NCI-H128 (cell line): Measurements from ENCODE around the gene HPS4.

ENCODE experiments used
- DNase-seq: peaks from one replicate; lab custom pipeline; 2025; ENCODE audit not compliant: unreplicated experiment; lab: John Stamatoyannopoulos, UW

Gene HPS4

DNA sequence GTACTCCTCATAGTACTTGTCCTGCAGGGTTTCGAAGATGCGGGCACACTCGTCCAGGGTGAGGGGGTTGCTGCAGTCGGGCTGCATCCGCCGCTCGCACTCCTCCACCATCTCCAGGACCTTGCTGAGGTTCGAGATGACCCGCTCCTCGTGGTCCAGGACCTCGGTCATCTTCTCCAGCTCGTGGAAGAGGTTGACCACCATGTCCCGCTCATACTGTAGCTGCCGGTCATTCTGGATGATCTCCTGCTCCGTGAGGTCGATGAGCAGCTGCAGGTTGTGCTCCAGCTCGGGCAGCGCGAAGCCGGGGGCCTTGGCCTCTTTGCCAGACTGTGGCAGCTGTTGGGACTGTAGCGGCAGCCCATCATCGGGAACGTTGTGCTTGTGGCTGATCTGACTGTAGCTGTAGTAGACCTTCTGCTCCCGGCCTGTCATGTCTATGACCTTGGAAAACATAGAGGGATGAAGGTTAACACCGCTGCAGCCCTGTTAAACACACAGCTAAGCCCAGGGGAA, 15.7 kb upstream of the HPS4 start:
- DNase-seq, result no peak

DNA sequence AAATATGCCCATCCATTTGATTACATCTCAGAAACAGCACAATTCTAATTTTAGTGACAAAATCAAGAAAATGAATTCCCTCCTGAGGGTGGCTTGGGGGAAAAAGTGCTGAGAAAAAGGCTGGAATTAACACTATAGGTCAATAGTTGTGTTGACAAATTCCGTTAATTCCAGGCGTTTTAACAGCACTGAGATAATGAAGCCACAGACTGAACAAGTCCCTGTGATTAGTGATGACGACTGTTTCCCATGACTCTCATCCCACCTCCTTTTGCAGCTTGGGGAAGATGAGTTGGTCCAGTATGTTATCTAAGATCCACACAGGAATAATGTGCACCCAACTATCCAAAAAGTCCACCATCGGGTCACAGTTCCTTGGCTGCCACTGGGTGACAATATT, 12.9 kb upstream of the HPS4 start:
- no peak for DNase-seq

DNA sequence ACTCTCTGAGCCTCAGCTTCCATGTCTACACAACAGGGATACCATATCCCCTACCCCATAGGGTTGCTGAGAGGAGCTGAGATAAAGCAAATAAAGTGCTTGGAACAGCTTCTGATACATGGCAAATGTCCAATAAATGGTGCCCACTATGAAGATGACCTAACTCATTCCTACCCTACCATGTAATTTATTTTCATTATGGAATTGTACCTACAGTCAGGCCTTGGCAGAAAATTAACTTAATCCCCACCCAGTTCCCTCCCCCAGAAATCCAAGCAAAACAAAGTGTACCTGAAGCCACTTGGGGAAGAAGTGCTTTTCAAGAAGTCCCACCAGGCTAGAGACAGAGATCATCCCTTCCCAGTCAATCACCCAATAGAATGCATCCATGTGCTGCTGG, 10.9 kb upstream of the HPS4 start:
- DNase-seq, result no peak

DNA sequence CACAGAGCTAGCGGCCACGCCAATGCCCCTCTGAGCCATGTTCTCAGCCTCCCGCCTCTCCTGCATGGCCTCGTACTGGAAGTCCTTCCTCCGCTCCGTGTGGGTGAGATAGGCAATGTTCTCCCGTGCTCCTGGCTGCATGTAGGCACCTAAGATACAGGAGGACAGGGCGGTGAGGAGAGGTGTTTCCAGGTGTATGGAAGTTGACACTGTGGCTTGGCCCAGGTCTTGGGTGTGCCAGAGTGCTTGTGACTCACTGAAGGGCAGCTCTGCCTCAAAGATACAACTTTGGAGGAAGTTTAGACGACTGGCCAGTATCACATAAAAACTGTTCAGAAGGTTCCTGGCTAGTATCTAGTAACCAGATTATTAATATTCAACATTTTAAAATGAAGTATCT, 8.6 kb upstream of the HPS4 start:
- DNase-seq, result no peak

DNA sequence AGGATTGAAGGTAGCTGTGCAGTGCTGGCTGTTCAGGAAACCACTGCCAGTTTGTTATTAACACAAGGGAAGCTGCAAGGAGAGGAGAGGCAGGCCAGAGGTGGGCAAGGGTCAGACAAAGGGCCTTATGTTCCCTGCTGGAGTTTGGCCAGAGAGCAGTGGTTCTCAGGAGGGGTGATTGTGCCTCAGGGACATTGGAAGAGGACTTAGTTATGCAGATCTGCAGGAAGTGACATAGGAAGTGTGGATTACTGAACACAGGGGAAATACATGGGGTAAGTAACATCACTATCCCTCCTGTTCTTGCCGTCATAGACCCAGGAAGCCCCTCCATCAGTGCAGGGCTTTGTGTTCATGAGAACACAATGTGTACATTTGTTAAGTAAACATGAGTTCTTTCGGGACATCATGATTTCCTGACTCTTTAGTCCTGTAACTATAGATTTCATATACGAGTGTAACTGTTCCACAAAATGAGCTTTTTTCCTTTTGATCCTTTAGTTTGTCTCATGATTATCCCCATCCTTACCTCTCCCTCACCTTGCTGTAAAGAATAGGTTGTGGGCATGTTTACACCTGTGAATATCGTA, 6.0 kb upstream of the HPS4 start:
- no peak for DNase-seq

DNA sequence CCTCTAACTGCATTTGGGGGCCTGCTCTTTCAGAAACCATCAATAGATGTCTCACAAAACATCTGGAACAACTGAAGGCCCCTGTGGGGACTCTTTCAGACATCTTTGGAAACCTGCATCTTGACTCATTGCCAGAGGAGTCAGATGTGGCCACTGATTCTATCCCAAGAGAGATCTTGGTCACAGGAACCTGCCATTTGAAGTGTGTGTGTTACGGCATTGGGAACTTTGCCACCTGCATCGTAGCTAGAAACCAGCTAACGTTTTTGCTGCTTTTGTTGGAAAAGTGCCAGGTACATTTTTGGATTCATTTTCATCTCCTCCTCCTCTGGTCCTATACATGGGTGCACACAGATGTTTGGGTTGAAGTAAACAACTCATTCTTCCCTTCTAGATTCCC, 4.4 kb upstream of the HPS4 start:
- no peak for DNase-seq

DNA sequence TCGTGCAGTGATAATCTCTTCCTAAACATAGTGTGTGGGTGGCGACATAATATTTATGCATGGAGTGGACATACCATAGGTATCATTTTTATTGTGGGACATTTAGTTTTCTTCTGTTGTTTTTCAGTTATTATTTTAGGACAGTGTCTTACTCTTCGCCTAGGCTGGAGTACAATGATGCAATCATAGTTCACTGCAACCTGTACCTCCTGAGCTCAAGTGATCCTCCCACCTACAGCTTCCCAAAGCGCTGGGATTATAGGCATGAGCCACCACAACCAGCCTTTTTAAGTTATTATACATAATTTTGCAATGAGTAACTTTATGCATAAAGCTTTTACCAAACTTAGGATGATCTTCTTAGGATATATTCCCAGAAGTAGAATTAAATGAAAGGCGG, 2.8 kb upstream of the HPS4 start:
- no peak for DNase-seq

DNA sequence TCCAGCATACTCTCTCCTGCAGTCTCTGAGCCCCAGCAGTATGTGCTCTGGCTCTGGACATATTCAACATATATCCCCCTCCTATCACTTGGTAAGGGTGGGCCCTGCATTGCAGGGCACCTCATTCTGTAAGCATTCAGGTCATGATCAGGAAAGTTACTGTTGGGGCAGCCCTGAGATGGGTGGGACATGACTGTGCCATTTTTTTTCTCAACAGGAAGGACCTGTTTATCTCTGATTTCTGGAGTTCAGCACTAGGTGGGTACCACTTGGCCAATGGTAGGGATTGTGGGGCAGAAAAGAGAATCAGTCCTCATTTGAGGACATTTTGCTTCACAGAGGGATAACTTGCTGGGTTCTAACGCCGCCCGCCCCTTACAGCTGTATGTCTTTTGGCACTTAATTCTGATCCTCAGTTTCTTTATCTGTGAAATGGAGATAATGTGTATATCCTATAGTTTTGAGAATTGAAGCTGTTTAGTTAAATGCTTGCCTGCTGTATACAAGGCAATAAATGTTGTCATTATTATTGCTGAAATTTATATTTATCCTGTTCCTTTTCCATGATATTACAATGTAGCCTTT, 2.3 kb upstream of the HPS4 start:
- no peak for DNase-seq

DNA sequence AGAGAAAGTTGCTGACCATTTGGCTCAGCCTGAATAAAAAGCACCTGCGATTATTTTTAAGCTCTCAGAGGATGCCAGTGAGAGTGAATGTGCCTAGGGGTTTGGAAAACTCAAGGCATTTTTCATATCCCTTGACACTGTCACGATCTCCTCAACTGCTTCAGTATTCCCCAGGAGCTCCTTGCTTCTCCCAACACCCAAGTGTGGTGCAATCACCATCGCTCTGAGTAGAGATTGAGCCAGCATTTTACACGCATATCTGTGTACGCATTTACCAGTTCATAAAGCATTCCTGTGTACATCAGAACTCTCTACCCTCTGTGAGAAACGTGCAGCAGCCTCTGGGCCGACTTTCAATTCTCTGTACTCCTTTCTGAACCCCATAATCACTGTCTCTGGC, 1.4 kb upstream of the HPS4 start:
- DNase-seq, result no peak

DNA sequence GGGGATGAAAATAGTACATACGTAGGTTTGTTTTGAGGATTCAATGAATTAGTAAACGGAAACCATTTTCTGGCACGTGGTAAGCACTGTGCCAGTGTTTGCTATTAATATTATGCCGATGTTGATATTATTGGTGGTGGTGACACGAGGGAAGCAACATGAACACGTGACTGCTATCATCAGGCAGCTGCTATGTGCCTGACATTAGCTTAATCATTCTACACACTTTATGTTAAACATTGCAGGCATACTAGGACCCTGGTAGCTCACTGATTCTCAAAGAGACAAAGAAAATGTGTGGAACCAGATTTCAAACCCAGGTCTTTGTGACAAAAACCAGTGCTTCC, 750 bp upstream of the HPS4 start:
- no peak for DNase-seq

DNA sequence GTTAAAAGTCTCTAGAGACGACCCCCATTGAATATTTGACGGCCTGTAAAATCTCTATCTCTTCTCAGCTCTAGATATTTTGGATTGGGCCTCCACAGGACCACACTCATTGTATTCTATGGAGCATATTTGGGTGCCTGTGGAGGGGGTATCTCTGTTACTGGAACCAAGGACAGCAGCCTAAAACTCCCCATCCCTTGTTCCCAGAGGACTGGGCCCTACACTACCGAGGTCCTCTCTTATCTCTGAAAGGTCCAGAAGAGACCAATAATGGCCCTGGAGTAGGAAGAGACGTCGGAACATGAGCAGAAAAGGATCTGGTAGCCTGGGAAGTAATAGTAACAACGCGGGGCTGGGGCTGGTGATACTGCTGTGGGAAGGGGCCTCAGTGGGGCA, 542 bp downstream of the HPS4 start:
- DNase-seq, result no peak

DNA sequence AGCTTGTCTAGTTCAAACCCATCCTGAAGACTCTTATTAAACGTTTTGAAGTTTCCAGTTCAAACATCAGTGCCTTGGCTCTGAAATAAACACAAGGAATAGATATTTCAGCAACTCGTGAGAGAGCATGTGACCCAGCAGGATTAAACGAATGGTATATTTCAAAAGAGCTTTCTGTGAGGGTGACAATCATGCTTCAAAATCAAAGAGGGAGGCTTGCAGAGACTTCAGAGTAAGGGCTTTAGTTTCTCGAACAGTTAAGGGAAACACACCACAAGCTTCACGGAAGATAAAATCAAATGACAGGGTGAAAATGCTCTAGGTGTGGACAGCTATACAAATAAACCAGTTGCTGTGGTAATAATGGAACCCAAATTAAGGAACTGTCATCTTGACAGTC, 1.4 kb downstream of the HPS4 start:
- no peak for DNase-seq

DNA sequence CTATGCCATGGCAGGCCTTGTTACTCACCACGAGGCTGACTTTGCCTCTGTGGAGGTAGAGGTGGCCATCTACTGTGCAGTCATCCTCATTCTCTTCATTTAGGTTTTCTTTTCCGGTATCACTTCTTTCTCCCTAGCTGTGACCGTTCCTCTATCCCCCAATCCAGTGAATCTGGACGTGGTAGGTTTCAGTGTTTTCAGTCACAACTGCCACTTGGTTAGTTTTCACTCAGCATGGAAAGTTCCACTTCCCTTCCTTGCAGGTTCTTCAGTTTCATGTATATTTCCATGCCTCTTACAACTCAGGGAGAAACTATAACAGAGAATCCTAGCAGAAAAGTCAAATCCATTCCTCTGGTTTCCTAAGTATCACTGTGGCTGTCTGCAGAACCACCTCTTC, 1.9 kb downstream of the HPS4 start:
- no peak for DNase-seq

DNA sequence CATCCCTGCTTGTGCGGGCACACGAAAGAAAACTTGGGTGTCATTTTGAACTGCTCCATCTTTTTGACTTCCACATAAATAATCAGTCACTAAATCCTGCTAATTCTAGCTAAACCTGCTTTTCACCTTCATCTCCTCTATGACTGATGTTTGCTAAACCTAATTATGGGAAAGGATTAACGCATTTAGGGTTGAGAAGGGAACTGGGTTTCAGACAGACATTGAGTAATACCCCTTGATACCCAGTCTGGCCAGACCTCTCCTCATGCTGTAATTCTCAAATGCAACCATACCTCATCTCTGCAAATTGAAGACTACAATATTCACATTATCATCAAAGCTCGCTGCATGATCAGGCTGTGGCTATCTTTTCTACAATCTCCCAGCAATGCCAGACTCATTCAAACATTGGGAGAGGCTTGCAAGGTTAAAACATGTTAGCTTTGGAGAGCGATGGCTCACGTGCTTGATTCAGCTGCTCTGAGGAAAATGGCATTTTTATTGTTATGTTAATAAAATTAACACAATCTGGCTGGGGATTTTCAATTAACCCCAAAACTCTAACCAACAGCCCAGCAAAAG, 2.4 kb downstream of the HPS4 start:
- no peak for DNase-seq

DNA sequence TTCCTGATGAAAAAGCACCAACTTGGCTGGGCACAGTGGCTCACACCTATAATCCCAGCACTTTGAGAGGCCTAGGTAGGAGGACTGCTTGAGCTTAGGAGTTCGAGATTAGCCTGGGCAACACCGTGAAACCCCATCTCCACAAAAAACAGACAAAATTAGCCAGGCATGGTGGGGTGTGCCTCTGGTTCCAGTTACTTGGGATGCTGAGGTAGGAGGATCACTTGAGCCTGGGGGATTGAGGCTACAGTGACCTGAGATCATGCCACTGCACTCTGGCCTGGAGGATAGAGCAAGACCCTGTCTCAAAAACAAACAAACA, 3.0 kb downstream of the HPS4 start:
- no peak for DNase-seq

DNA sequence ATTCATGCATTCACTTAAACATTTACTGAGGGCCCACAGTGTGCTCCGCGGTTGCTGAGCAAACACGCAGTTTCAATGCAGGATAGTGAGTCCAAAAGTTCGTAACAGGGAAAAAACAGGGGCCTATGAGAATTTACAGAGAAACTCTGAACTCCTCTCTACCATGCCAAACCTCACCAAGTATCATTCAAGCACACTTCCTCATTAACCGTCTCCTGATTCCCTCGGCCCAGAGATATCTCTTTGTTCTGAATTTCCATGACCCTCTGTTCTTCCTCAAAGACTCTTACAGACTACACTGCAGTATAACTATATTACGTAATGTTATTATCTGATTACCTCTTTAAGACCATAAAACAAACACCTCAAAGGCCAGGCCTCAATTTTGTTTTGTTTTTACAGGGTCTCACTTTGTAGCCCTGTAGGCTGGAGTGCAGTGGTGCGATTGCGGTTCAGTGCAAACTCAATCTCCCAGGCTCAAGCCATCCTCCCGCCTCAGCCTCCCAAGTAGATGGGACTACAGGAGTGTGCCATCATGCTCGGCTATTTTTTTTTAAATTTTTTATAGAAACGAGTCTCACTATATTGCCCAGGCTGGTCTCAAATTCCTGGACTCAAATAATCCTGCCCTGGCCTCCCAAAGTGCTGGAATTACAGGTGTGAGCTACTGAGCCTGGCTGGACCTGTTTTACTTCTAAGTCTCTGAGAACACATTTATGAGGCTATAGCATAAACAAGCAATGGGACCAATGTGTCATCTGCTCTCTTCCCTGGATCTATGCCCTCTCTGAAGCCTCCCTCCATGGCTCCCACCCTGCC, 3.6 kb downstream of the HPS4 start:
- no peak for DNase-seq

DNA sequence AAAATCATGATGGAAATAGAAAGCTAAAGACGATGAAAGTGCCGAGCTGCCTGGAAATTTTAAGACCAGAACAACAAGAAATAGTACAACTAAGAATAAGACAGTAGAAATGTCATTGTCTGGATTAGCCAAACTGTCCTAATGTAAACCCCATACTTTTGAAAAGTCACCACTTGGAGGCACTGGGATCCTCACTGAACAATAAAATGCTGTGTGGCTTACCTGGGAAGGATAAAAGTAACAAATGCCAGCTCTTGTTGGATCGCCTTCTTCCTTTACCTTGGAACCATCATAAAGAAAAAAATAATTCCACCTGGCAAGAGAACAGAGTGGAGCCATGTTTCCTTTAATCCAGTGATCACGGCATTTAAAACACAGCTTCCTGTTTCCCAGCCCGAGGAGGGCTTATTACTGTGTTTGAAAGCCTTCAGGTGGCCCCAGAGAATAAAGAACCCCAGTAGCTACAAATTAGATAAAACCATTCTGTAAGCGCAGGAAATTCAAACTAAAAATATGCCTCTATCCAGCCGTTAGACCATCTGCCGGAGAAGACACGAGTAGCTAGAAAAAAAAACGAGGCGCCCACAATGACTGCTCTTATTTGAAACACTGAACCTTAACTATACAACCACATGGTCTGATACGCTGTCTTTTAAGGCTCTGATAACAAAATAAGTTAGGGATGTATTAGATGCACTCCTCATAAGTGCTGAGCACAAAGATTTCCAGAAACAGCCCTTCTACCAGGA, 4.4 kb downstream of the HPS4 start:
- no peak for DNase-seq

DNA sequence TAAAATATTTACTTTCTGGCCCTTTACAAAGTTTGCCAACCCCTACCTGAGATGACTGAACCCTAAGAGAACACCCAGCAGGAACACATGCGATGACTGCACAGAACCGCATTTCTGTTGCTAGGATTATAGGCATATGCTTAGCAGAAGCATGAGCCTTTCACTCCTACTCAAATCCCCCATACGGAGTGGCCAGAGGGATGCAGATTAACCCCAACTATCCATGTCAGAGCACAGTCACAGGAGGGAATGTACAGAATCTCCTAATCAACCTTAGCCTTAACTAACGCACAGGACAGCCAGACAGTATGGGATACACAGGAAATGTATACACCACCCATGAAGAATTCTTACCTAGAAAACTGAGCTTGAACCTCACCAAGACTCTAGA, 6.2 kb downstream of the HPS4 start:
- DNase-seq, result no peak

DNA sequence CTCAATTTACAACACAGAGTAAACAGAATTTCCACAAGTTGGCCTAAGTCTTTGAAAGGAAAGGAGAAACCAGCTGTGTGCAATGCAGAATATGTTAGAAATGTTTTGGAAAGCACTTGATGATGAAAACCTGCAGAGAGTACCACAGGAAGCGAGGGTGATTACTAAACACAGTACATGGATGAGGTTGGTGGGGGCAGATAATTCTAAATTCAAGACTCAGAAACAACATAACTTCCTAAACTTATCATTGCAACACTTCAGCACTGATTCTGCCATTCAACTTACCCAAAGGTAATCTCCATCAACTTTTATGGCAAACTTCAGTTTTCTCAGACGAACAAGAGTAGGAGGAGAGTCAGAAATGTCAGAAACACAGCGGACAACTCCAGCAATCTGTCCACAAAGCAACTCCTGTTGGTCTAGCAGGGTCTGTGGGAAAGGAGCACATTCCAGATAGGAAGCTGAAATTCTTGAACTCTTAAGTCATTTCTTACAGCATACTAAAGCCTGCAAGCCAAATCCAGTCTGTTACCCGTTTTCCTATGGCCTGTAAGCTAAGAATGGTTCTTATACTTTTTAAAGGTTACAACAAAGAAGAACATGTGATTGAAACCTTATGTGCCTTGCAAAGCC, 6.8 kb downstream of the HPS4 start:
- DNase-seq, result no peak

DNA sequence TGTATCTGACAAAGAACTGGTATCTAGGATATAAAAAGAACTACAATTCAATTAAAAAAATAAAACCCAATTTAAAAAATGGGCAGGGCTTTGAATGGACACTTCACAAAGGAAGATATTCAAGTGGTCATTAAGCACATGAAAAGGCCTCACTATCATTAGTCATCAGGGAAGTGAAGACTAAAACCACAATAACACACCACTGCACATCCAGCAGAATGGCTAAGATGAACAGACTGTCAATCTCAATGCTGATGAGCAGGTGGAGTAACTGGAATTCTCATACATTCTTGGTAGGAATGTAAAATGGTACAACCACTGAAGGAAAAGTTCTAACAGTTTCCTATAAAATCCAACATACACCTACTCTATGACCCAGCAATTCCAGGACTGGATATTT, 8.9 kb downstream of the HPS4 start:
- DNase-seq, result no peak

DNA sequence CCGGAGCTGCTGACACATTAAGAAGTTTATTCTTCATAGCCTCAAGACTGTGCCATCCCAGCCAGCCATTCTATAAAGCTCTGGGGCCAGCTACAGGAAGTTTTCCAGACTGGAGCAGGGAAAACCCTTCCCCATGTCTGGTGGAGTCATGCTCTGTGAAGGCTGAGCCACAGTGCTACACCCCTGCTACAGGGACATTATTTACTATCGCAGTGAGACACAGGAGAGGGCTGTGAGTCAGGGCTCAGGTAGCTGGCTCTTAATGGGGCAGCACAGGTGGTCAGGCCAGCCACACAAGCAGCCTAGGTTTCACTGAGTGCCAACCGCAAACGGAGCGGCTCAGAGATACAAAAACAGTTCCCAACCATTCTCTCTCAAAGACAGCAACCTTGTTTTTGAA, 12.1 kb downstream of the HPS4 start:
- DNase-seq, result no peak
